IPS-11a (cell line): Measurements from ENCODE around the gene PUM2.
"Not testable (repeated sequence)": the region's sequence is repeated elsewhere in the genome, so short reads cannot be mapped to it uniquely, and the experiment has no call there.

Experiments used
- H3K4me3 ChIP-seq: one replicate; pipeline ENCODE4 v1.5.1; 2013; ENCODE audit warnings: low read depth, low read length, control low read depth

The PUM2 gene, protein sequence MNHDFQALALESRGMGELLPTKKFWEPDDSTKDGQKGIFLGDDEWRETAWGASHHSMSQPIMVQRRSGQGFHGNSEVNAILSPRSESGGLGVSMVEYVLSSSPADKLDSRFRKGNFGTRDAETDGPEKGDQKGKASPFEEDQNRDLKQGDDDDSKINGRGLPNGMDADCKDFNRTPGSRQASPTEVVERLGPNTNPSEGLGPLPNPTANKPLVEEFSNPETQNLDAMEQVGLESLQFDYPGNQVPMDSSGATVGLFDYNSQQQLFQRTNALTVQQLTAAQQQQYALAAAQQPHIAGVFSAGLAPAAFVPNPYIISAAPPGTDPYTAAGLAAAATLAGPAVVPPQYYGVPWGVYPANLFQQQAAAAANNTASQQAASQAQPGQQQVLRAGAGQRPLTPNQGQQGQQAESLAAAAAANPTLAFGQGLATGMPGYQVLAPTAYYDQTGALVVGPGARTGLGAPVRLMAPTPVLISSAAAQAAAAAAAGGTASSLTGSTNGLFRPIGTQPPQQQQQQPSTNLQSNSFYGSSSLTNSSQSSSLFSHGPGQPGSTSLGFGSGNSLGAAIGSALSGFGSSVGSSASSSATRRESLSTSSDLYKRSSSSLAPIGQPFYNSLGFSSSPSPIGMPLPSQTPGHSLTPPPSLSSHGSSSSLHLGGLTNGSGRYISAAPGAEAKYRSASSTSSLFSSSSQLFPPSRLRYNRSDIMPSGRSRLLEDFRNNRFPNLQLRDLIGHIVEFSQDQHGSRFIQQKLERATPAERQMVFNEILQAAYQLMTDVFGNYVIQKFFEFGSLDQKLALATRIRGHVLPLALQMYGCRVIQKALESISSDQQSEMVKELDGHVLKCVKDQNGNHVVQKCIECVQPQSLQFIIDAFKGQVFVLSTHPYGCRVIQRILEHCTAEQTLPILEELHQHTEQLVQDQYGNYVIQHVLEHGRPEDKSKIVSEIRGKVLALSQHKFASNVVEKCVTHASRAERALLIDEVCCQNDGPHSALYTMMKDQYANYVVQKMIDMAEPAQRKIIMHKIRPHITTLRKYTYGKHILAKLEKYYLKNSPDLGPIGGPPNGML

DNA sequence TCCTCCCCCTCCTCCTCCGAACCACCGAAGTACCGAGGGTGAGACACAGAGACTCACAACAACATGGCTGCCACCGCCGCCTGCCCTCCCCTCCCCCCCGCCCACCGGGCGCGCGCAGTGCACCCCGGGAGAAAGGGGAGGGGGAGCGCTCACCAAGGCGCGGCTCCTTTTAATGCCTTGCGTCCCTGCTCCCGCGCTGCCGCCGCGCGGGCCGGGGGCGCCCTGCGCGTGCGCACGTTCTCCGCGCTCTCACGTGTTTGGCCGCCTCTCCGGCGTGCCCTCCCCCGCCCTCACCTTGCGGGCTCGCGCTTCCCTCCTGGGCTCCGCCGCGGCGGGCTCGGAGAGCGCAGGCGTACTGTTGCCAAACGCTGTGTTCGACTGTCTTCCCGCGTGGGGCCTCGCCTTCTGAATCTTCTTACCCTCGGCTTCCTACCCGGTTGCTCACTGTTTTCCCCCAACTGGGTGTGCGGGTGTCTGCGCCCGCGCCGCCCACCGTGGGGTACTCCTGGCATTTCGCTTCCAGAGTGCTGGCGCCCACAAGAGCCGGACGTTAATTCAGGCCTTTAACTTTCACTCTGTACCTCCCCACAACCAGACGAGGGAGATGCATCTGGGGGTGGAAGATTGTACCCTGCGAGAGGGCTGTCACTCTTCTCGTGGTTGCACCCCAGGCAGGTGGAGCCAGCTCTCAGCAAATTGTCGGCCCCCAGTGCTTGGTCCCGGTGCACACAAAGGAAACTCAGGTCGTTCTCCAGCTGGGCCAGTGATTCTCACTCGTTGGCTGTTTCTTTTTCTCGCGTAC lies at the start of gene PUM2:
Gene PUM2, minus strand, starts transcription at position 92 of the 802 bp plus-strand sequence. CDS start 23,484 bp downstream, outside the sequence.
- peak within 1 kb of the TSS; percentile 87 for H3K4me3 ChIP-seq

DNA sequence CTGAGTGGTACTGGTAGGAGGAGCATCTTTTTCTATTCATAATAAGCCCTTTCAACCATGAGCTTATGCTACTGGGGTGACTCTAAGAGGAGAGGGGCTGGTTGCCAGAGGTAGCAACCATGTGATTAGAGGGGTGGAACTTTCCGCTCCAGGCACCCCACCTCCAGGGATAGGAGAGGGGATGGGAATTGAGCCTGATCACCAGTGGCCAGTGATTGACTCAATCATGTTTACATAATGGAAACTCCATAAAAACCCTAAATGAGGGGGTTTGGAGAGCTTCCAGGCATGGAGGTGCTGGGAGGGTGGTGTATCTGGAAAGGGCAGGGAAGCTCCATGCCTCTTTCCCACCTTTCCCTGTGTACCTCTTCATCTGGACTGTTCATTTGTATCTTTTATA lies 49.7 kb upstream of the PUM2 start:
- no peak overlapping the region for H3K4me3 ChIP-seq

DNA sequence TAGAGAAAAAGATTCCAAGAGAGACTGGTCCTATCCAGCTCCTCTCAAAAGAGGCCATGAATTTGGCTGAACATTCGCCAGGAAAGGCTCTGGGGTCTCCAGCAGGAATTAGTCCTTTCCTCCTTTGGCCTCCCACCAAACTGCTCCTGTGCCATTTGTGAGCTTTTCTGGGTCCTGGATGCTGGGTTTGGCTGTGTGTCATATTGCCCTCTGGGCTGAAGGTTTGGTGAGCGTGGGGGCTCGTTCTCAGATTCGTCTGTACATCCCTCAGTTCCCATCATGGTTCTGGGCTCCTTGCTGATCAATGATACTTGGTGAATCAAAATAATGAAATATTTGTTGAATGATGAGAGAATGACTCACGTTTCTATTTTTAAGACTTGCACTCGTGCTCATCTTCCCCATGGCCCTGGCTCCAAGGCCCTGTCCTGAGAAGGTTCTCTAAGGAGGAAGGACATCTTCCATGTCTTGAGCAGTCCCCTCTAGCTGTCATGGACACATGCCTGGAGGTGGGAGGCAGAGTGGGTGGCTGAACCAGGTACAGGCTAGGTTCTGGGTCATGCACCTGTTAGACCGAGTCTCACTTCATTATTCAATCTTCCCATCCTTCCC lies 48.4 kb upstream of the PUM2 start:
- H3K4me3 ChIP-seq = no peak overlapping the region

DNA sequence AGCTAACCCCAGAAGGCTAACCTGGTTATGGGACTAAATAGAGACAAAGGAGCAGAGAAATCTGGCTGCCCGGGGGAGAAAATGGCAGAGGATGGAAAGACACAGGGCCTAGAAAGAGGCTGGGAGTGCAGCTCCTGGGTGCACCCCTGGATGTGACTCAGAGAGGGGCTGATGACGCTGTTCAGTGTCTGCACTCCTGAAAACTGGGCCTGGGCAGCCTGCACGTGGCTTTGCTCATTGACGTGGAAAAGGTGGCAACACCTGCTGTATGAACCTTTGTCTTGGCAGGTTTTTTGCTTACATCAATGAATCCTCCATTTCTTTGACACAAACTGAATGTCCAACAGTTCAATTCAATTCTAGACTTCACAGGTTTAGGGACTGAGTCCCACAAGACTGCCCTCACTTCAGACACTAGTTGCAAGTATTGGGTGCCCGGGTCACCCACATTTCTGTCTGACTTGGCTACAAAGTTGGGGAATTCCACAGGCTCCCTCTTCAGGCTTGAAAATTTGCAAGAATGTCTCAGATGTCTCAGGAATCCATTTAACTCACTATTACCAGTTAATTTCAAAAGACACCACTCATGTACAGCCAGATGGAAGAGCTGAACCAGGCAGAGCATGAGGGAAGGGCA lies 47.3 kb upstream of the PUM2 start:
- no peak overlapping the region for H3K4me3 ChIP-seq

DNA sequence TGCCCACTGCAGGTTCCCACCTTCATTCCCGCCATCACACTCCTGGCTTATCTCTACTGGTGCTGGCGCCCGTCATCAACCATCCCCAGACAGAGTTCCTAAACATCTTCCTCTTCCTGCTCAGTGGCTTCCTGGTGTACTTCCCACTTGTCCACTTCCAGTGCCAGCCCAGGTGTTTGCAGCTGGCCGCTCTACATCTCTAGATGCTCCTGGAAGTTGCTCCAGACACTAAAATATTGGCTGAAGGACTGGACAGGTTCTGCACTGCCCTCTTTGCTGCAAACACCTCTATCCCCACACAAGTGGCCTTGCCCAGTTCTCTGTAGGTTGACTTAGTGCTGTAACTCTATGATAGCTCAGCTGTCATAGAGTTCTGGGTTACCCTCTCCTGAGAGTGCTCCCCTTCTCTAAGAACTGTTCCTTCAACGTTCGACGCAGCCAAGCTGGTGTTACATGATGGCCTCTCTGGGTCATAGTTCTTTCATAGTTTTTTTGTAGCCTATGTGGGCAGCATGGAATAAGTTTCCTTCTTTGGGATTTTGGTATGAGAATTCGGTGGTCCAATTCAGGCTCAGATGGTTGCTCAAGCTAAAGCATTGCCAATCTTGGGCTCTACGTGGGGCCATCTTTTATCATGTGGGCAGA lies 45.8 kb upstream of the PUM2 start:
- no peak overlapping the region for H3K4me3 ChIP-seq

DNA sequence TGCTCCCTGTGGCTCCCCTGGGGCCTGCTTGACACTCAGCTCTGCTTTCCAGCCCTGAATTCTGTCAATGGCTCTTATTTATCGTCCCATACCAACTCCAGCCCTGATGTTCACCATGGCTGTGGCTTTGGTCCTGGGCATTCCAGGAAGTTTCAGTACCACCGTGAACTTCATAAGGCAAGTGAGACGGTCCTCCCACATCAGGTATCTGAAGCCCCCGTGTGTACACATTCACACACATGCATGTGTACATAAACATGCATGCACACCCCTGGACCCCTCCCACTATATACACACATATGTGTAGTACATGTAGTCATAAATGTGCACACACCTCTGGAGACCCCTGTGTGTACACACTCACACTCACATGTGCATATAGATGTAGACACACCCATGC lies 43.3 kb upstream of the PUM2 start:
- H3K4me3 ChIP-seq = no peak overlapping the region

DNA sequence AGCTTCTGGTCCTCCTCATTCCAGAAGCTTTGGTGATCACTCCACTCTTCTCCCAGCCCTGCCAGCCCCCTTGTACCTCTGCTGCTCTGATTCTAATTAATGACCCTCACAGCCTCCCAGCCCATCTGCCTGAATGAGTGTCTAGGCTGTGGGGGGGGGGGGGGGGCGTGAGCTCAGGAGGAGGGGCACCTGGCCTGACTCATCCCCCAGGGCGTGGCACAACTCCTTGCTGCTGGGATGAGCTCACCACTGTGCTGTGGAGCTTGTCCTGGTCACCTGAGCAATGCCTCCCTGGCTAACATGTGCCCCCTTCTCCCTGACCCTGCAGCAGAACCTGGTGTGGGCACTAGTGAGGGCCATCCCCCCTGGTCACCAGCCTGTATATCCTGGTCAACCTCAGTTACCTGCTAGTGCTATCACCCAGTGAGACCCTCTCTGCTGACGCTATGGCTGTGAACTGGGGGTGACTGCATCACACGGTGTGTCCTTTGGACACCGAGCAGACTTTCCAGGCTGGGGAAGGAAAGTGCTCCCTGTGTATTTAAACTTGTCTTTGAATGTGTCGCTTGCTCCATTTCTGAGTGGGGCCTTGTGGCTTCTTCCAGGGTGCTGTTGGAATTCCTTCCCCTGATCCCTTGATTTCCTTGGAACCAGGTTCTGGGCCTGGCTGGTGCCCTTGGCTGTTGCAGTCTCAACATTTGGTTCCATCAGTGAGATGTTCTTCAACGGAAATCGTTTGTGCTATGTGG lies 41.5 kb upstream of the PUM2 start:
- no peak overlapping the region for H3K4me3 ChIP-seq

DNA sequence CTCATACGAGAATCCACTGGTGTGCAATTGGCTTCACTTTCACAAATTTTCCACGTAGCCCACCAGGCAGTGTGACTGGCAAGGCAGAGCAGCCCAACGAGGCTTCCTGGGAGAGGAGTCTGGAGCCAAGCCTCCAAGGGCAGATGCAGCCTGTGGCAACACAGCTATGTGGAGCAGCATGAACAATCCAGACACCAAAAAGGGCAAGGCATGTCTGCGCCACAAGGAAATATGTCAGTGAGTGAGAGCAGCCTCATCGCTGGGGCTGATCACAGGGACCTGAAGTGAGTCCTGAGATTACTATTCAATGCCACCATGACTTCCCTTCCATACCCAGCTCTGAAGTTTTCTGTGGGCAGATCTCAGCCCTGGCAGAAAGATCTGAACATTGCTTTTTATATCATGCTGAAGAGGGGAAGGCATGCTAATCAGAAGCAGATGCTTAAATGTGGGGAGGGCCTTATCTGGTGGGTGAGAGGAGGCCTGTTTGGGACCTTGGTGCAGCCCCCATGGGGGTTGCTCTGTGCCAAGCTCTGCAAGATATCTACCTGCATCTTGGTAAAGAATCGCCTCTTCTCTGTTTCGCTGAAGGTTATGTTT lies 40.0 kb upstream of the PUM2 start:
- no peak overlapping the region for H3K4me3 ChIP-seq

DNA sequence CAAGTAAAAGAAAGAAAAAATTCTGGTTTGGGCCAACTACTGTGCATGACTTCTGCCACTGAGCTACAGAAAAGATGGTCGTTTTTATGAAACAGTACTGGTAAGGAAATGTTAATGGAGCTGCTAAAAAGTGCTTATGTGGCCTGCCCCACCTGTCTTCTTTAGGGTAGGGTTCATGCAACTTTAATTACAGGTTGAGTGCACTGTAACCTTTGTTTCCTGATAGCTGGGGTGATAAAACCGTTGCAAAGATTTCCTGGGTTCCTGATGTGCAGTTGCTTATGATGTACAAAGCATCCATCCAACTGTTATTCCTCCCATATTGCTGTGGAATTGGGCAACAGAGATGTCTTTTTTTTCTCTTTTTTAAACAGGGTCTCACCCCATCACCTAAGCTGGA lies 34.3 kb upstream of the PUM2 start:
- no peak overlapping the region for H3K4me3 ChIP-seq

DNA sequence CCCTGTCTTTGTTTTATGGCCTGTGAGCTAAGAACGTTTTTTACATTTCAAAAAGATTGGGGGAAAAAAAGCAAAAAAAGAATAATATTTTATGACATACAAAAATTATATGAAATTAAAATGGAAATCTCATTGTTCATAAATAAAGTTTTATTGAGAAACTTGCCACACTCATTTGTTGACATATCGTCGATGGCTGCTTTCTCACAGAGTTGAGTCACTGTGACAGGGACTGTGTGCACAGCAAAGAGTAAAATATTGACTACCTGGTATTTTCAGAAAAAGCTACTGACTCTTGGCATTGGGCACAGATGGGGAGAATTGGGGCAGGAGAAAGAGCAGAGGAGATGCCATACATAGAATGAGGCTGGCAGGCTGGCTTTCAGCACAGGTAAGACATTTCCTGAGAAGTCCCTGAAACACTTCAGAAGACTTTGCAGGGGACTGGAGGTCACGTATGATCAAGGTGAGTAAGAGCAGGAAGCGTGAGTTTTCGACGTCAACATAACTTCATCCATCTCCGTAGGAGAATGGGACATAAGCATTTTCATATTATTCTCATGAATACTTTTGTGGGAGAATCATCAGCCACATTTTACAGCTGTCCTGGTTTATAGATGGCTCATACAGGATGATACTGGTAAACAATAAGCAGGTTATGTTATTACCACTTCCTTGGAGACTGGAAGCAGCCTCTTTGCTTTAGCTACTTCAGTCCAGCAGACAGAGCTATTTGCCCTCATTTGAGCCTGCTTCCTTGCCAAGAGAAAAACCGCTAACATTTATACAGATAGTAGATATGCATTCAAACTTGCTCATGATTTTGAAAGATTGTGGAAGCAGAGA lies 32.5 kb upstream of the PUM2 start:
- H3K4me3 ChIP-seq = no peak overlapping the region

DNA sequence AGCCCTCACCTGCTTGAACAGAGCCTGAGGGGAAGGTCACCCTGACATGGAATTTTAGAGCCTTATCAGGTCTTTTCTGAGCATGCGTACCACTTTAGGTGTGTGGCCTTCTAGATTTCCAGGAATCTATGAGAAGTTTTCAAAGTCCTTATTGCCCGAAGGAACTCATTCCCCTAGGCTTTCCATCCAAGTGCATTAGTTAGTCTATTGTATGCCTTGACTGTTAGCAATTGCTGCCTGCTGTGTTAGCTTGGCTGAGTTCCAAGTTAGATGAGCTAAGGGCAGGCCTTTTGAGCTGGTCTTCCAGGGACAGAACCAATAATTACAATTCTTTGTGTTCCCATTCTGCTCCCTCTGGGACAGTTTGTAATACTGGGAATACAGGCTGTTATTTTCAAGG lies 30.8 kb upstream of the PUM2 start:
- no peak overlapping the region for H3K4me3 ChIP-seq

DNA sequence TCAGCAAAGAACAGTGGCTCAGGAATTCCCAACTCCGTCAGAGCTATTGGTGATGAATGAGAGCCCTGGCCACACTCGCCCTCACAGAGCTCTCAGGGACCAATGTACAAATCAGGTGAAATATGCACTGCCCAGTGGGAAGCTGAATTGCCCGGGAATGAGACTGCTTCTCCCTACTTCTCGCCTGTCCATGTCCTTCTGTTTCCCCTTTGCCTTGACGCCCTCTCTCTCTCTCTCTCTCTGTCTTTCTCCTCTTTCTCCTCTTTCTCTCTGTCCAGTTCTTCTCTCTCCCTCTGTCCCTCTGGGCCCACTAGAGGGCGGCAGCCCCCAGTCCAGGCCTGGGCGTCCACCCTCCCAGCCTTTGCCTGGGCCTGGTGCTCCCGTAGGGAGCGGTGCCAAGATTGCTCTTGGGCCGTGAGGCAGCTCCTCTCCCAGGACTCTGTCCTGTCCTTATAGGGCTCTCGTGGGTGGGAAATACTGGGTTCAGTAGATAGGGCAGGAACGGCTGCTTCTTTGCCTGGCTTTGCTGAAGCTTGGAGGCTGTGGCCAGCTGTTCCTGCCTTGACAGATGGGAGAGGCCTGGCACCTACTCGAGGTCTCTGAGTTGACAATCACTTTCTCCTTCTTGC lies 28.4 kb upstream of the PUM2 start:
- no peak overlapping the region for H3K4me3 ChIP-seq

DNA sequence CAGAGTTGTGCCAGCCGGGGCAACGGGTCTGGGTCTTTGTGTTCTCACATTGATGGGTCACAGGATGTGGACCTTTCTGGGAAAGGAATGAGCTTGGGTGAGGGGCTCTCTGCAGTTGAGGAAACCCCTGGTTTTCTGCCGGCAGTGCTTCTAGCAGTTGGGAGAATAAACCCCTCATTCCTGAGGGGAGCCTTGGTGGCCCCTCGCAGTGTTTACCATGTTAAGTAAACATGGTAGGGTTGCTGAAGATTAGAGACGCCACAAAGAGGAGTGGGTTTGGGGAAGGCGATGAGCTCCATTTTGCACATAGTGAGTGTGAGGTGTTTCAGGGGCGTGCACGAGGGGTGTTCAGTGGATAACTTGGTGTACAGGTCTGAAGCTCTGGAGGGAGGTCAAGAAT lies 27.7 kb upstream of the PUM2 start:
- H3K4me3 ChIP-seq = no peak overlapping the region

DNA sequence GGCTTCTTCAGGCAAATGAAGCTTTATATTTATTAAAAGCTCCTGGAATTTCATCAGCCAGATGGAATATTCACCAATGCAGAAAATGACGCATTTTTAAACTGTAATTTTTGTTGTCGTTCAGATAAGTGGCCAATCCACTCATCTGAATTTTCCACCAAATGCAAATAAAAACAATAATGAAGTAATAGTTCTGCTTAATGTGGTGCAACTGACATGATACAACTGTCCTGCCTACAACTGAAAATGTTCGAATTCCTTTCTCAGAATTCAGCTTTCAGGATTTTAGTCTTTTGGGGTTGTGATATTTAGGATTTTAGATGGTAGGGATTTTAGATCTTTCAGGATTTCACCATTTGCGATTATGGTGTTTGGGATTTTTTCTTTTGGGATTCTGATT lies 27.1 kb upstream of the PUM2 start:
- no peak overlapping the region for H3K4me3 ChIP-seq

DNA sequence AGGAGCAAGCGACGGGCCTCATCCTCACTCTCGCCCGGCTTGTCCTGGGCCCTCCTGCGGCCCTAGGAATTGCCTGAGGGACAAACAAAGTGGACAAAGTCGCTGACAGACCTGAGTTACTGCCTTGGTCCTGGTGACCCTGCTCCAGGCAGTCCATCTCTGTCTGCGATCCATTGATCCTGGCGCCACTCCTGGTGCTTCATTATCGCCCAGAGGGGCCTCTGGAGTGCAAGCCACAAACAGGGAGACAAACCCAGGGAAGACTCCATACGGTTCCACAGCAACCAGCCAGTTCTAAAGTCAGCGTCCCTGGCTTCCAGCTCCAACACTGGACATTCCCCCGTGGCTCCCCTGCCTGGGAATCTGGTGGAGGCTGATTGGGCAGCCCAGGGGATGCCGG lies 24.3 kb upstream of the PUM2 start:
- not testable (repeated sequence) for H3K4me3 ChIP-seq

DNA sequence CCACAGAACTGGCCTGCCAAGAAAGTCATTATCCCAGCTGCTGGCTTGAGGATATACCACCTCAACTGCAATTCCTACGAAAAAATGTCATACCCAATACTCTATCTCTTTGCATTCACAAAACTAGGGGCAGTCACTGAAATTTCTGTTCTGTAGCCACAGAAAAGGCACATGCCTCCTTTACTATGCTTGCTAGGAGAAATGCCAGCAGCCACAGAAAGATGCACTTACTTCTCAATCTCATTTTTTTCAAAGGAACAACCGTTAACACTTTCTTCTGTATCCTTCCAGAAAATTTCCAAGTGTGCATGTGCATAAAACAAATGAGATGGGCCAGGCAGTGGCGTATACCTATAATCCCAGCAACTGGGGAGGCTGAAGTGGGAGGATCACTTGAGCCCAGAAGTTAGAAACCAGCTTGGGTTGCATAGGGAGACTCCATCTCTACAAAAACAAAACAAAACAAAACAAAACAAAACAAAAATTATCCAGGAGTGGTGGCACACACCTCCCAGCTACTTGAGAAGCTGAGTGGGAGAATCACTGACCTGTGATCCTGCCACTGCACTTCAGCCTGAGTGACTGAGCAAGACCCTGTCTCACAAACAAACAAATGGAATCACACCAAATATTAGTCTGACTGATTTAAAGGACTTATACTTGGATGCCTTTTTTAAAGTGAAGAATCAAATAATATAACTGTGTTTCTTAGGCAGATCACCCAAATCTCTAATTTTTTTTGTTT lies 22.4 kb upstream of the PUM2 start:
- H3K4me3 ChIP-seq = no peak overlapping the region
